CD4-positive, alpha-beta T cell (primary cell): ENCODE results near the gene SEL1L3. TPM values are rescaled to one million over a fixed set of nuclear protein-coding genes. Genes with fewer than 3 reads are reported as not detected.

Source experiments
- ATAC-seq: fragments of 200-7000 bp; cut with Tn5 transposase; one replicate; pipeline ENCODE4 v1.10.0; 2022; ENCODE audit warnings: mild to moderate bottlenecking; ENCODE audit not compliant: poor library complexity
- CTCF ChIA-PET: fragments of 350-600 bp; sonication (Branson Sonifier 250); formaldehyde crosslinking; loops from one replicate; lab custom pipeline; 2021; ENCODE audit warnings: antibody characterized with exemption, inconsistent platforms; lab: Charles Lee
- POLR2A ChIA-PET: fragments of 350-600 bp; sonication (Branson Sonifier 250); formaldehyde crosslinking; loops from one replicate; lab custom pipeline; 2021; ENCODE audit warnings: antibody characterized with exemption, inconsistent platforms; lab: Charles Lee
- DNase-seq, 14 experiments: peaks; one replicate each; pipeline ENCODE4 v3.0.0-alpha.2; 2013 to 2020; ENCODE audit warnings: mixed read lengths in 2 of 14
- H3K27ac ChIP-seq, 2 donors: one replicate each; pipeline versions ENCODE4 v1.5.1 to v1.7.0; 2013; ENCODE audit warnings: low read length in 2 of 2, low read depth in 1 of 2, mild to moderate bottlenecking in 1 of 2
- H3K27me3 ChIP-seq, 2 experiments: 1 replicate in 1 of 2; 2 replicates in 1 of 2; pipeline versions ENCODE4 v1.6.1 to v1.7.0; 2013; ENCODE audit warnings: low read length in 2 of 2, control low read depth in 1 of 2, mild to moderate bottlenecking in 1 of 2, moderate library complexity in 1 of 2; ENCODE audit not compliant: insufficient read depth in 2 of 2, control insufficient read depth in 1 of 2
- H3K36me3 ChIP-seq: one replicate; pipeline ENCODE4 v1.6.1; 2013; ENCODE audit warnings: low read length, control low read depth; ENCODE audit not compliant: insufficient read depth
- H3K4me1 ChIP-seq: one replicate; pipeline ENCODE4 v1.6.1; 2013; ENCODE audit warnings: low read length, control low read depth; ENCODE audit not compliant: insufficient read depth
- H3K4me3 ChIP-seq: one replicate; pipeline ENCODE4 v1.5.1; 2013; ENCODE audit warnings: mild to moderate bottlenecking, low read length, moderate library complexity
- H3K9me3 ChIP-seq, 2 experiments: 1 replicate in 1 of 2; 2 replicates in 1 of 2; pipeline versions ENCODE4 v1.6.1 to v1.7.0; 2013; ENCODE audit warnings: low read length in 2 of 2, mild to moderate bottlenecking in 2 of 2, control low read depth in 1 of 2, moderate library complexity in 1 of 2; ENCODE audit not compliant: control insufficient read depth in 1 of 2, insufficient read depth in 1 of 2
- H3K27ac Mint-ChIP-seq: one replicate; pipeline ENCODE4 v1.8.0; 2020; ENCODE audit warnings: mixed read lengths
- H3K27me3 Mint-ChIP-seq: one replicate; pipeline ENCODE4 v1.8.0; 2021; ENCODE audit warnings: mixed read lengths
- H3K36me3 Mint-ChIP-seq: one replicate; pipeline ENCODE4 v1.8.0; 2021; ENCODE audit warnings: low read depth, mixed read lengths
- H3K4me1 Mint-ChIP-seq: one replicate; pipeline ENCODE4 v1.8.0; 2021; ENCODE audit warnings: low read depth, mixed read lengths
- H3K4me3 Mint-ChIP-seq: one replicate; pipeline ENCODE4 v1.8.0; 2020; ENCODE audit warnings: mild to moderate bottlenecking, mixed read lengths
- H3K9me3 Mint-ChIP-seq: one replicate; pipeline ENCODE4 v1.8.0; 2020; ENCODE audit warnings: mixed read lengths
- intact Hi-C, 2 experiments: fragments of 100-400 bp; cut with DNase I in 1 of 2; cut with micrococcal nuclease in 1 of 2; formaldehyde crosslinking; loops; one replicate each; pipeline versions ENCODE4 v1.15.1 to v1.9.0; 2023 to 2025; cut with DNase I, micrococcal nuclease
- total RNA-seq, 174 experiments: library from RNA in 2 of 174; stranded (reverse) in 2 of 174; gene quantifications; one replicate each; pipeline ENCODE4 v1.2.3 and lab custom pipeline; 2021 to 2026
- TF ChIP-seq, protein P1 (sequence below): fragments of 200-600 bp; IDR thresholded peaks from one replicate; pipeline ENCODE4 v1.8.0; 2022; ENCODE audit warnings: antibody characterized with exemption, mild to moderate bottlenecking

The SEL1L3 gene
- total RNA-seq, 2 experiments from 2014 or later: 34.9 to 36.5 TPM

DNA sequence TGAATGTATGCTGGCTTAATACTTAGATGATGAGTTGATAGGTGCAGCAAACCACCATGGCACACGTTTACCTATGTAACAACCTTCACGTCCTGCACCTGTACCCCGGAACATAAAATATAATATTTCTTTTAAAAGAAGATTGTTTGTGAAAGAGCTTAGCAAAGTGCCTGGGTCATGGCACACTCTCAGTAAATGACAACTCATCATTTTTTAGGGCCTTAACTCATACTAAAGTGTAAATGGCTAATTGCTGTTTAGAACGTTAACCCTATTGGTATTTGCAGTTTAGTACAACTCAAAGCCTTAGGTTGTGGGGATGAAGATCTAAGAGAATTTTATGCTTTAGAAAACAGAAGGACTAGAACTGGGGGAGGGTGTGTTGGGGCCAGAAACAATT, 67.7 kb downstream of the SEL1L3 start:
- Histone ChIP-seq H3K36me3 (peaks cover 44% of the 10 kb centered on the region), H3K4me1 (no peaks in the 10 kb centered on the region), H3K27ac (no peak overlapping the region), H3K27me3 (no peaks in the 10 kb centered on the region), H3K9me3 (no peaks in the 10 kb centered on the region), H3K4me3 (no peak overlapping the region)
- DNase-seq (no peak), ATAC-seq (no peak)
- Mint-ChIP-seq H3K4me3 (no peak overlapping the region), H3K36me3 (peaks cover 90% of the 10 kb centered on the region), H3K27ac (no peak overlapping the region), H3K4me1 (no peaks in the 10 kb centered on the region), H3K27me3 (no peaks in the 10 kb centered on the region), H3K9me3 (no peaks in the 10 kb centered on the region)
- TF ChIP-seq, protein P1, sequence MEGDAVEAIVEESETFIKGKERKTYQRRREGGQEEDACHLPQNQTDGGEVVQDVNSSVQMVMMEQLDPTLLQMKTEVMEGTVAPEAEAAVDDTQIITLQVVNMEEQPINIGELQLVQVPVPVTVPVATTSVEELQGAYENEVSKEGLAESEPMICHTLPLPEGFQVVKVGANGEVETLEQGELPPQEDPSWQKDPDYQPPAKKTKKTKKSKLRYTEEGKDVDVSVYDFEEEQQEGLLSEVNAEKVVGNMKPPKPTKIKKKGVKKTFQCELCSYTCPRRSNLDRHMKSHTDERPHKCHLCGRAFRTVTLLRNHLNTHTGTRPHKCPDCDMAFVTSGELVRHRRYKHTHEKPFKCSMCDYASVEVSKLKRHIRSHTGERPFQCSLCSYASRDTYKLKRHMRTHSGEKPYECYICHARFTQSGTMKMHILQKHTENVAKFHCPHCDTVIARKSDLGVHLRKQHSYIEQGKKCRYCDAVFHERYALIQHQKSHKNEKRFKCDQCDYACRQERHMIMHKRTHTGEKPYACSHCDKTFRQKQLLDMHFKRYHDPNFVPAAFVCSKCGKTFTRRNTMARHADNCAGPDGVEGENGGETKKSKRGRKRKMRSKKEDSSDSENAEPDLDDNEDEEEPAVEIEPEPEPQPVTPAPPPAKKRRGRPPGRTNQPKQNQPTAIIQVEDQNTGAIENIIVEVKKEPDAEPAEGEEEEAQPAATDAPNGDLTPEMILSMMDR: no peak
- intact Hi-C loops: no loop called here
- POLR2A ChIA-PET: no interaction called here
- CTCF ChIA-PET: no interaction called here

DNA sequence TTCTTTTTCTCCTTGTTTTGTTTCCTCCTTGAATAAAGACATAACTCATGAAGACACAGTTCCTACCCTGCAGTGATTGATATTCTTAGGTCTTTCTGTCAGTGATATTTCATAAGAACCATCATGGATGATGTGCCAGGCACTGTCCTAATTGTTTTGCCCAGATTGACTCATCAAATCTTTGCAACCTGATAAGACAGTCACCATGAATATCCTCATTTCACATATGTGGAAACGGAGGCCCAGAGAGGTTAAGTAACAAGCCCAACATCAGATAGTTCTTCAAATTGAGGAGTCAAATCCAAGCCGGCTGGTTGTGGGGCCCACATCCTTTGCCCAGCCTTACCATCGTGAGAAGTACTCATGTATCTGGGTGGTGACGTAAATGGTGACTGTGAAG, 69.9 kb downstream of the SEL1L3 start:
- H3K4me1 ChIP-seq: no peaks in the 10 kb centered on the region
- Mint-ChIP-seq H3K9me3 (no peaks in the 10 kb centered on the region), H3K4me1 (no peaks in the 10 kb centered on the region), H3K36me3 (peaks cover 94% of the 10 kb centered on the region), H3K27me3 (no peaks in the 10 kb centered on the region), H3K27ac (no peak overlapping the region), H3K4me3 (no peak overlapping the region)
- TF ChIP-seq, protein P1: no peak
- ATAC-seq: no peak
- H3K36me3 ChIP-seq: peaks cover 41% of the 10 kb centered on the region
- H3K27me3 ChIP-seq: no peaks in the 10 kb centered on the region
- POLR2A ChIA-PET: no interaction called here
- no peaks in the 10 kb centered on the region for H3K9me3 ChIP-seq
- intact Hi-C loops: no loop called here
- no peak overlapping the region for H3K4me3 ChIP-seq
- CTCF ChIA-PET: no interaction called here
- no peak overlapping the region for H3K27ac ChIP-seq
- DNase-seq: no peak

DNA sequence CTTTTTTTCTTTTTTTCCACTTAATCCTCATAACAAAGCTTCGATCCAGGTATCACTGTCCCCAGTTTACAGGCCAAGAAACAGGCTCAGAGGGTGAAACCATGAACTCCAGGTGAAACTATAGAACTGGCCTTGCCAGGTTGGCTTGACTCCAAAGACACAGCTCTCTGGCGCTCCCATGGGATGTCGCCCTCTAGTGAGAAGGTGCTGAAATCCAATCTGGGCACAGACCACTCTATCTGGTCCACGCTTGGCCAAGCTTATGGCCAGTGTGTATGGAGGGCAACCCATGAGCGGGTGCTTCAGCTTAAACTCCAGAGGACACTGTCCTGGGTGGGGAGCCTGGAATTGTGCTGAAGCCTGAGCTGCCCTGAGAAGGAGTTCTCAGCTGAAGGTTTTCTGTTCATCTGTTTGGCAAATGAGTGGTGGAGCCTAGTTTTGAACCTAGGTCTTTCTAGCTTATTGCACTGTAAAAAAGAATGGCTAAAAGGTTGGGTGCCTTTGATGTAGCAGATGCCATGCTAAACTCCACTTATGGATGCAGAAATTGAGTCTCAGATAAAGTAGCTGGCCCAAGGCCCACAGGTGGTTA, 70.5 kb downstream of the SEL1L3 start:
- TF ChIP-seq, protein P1: no peak
- H3K4me1 ChIP-seq: no peaks in the 10 kb centered on the region
- intact Hi-C loops: no loop called here
- ATAC-seq (no peak), DNase-seq (peak in 2 of 14 experiments; percentile 9 to 10)
- no peaks in the 10 kb centered on the region for H3K9me3 ChIP-seq
- H3K27me3 ChIP-seq: no peaks in the 10 kb centered on the region
- peaks cover 41% of the 10 kb centered on the region for H3K36me3 ChIP-seq
- H3K9me3 Mint-ChIP-seq: no peaks in the 10 kb centered on the region
- no peak overlapping the region for H3K27ac Mint-ChIP-seq
- H3K36me3 Mint-ChIP-seq: peaks cover 92% of the 10 kb centered on the region
- H3K4me1 Mint-ChIP-seq: no peaks in the 10 kb centered on the region
- no peak overlapping the region for H3K4me3 ChIP-seq
- no peak overlapping the region for H3K27ac ChIP-seq
- H3K4me3 Mint-ChIP-seq: no peak overlapping the region
- no peaks in the 10 kb centered on the region for H3K27me3 Mint-ChIP-seq
- POLR2A ChIA-PET: no interaction called here
- CTCF ChIA-PET: no interaction called here
